Measurements from ENCODE around the gene GLTPD2. TPM values are rescaled to one million over a fixed set of nuclear protein-coding genes. Genes with fewer than 3 reads are reported as not detected.

Gene GLTPD2
- total and polyA plus RNA-seq, 2 donors (not counting 1 experiment from before 2014, with no cell fraction given), result not detected

- H3K9me3 ChIP-seq (ENCODE audit: control extremely low read depth in 1 of 3, control insufficient read depth in 2 of 3, insufficient read depth in 1 of 3, low read length in 2 of 3), result no peaks in the 10 kb centered on the region
- Mint-ChIP-seq H3K9me3 (ENCODE audit: insufficient read depth) (no peaks in the 10 kb centered on the region), H3K4me1 (peaks cover 4% of the 10 kb centered on the region), H3K27ac (no peak overlapping the region), H3K4me3 (no peak overlapping the region), H3K27me3 (peaks cover 6% of the 10 kb centered on the region)
- no peak overlapping the region for H3K27ac ChIP-seq (ENCODE audit: low read length in 2 of 2)
- H3K4me1 ChIP-seq (ENCODE audit: control insufficient read depth in 2 of 2, insufficient read depth in 2 of 2, low read length in 2 of 2), result peaks cover 0 to 3% of the 10 kb centered on the region in 2 donors
- intact Hi-C loops (cut with micrococcal nuclease), result no loop called here
- H3K4me3 ChIP-seq (ENCODE audit: control extremely low read depth in 1 of 5, extremely low read depth in 1 of 5, insufficient read depth in 1 of 5, low read depth in 2 of 5, low read length in 4 of 5), result no peak overlapping the region
- ChIA-PET POLR2A (no interaction called here), CTCF (no interaction called here)
- no peak overlapping the region for H3K9ac ChIP-seq (ENCODE audit: low read length)
- H3K79me2 ChIP-seq (ENCODE audit: control insufficient read depth, insufficient read depth, low read length), result no peaks in the 10 kb centered on the region
- no peaks in the 10 kb centered on the region for H4K20me1 ChIP-seq (ENCODE audit: control insufficient read depth, insufficient read depth, low read length, poor library complexity, severe bottlenecking)
- no peak overlapping the region for H2AFZ ChIP-seq (ENCODE audit: insufficient read depth, low read depth, low read length, poor library complexity, severe bottlenecking)
- H3K27me3 ChIP-seq (replicated peaks in 1 of 4; ENCODE audit: control extremely low read depth in 1 of 4, control insufficient read depth in 3 of 4, insufficient read depth in 4 of 4, low read length in 3 of 4), result peaks cover 0 to 3% (median 0%) of the 10 kb centered on the region in 4 experiments
- no peak overlapping the region for H3K4me2 ChIP-seq (replicated peaks; ENCODE audit: low read depth, low read length, poor library complexity, severe bottlenecking)
- TF ChIP-seq CTCF (IDR thresholded peaks at IDR 0.05) (no peak), EZH2 (IDR thresholded peaks at IDR 0.05; ENCODE audit: borderline replicate concordance, insufficient read depth, low read depth, low read length, poor library complexity, severe bottlenecking) (no peak)
- WGBS (ENCODE audit: insufficient coverage), result no CpG with 5 or more reads among the region's 3 CpGs
- DNase-seq (no peak), ATAC-seq (ENCODE audit: low read depth) (no peak)
- no peaks in the 10 kb centered on the region for H3K36me3 ChIP-seq (replicated peaks in 1 of 2; ENCODE audit: control extremely low read depth in 1 of 2, control insufficient read depth in 1 of 2, extremely low read depth in 1 of 2, insufficient read depth in 2 of 2, low read length in 1 of 2)
These were observed 24.2 kb upstream of the GLTPD2 start for GRCh38 chr17:4764595-4764994.

- no peak for TF ChIP-seq CTCF (IDR thresholded peaks at IDR 0.05)
- TF ChIP-seq EZH2 (IDR thresholded peaks at IDR 0.05; ENCODE audit: borderline replicate concordance, insufficient read depth, low read depth, low read length, poor library complexity, severe bottlenecking), result no peak
- Histone ChIP-seq H3K79me2 (ENCODE audit: control insufficient read depth, insufficient read depth, low read length) (no peaks in the 10 kb centered on the region), H3K4me3 (ENCODE audit: control extremely low read depth in 1 of 5, extremely low read depth in 1 of 5, insufficient read depth in 1 of 5, low read depth in 2 of 5, low read length in 4 of 5) (no peak overlapping the region), H3K4me2 (replicated peaks; ENCODE audit: low read depth, low read length, poor library complexity, severe bottlenecking) (no peak overlapping the region), H3K9me3 (ENCODE audit: control extremely low read depth in 1 of 3, control insufficient read depth in 2 of 3, insufficient read depth in 1 of 3, low read length in 2 of 3) (no peaks in the 10 kb centered on the region), H3K27me3 (replicated peaks in 1 of 4; ENCODE audit: control extremely low read depth in 1 of 4, control insufficient read depth in 3 of 4, insufficient read depth in 4 of 4, low read length in 3 of 4) (peaks cover 0 to 3% (median 0%) of the 10 kb centered on the region in 4 experiments), H3K9ac (ENCODE audit: low read length) (no peak overlapping the region), H4K20me1 (ENCODE audit: control insufficient read depth, insufficient read depth, low read length, poor library complexity, severe bottlenecking) (no peaks in the 10 kb centered on the region), H2AFZ (ENCODE audit: insufficient read depth, low read depth, low read length, poor library complexity, severe bottlenecking) (no peak overlapping the region), H3K36me3 (replicated peaks in 1 of 2; ENCODE audit: control extremely low read depth in 1 of 2, control insufficient read depth in 1 of 2, extremely low read depth in 1 of 2, insufficient read depth in 2 of 2, low read length in 1 of 2) (no peaks in the 10 kb centered on the region), H3K4me1 (ENCODE audit: control insufficient read depth in 2 of 2, insufficient read depth in 2 of 2, low read length in 2 of 2) (peaks cover 0 to 3% of the 10 kb centered on the region in 2 donors), H3K27ac (ENCODE audit: low read length in 2 of 2) (no peak overlapping the region)
- ChIA-PET POLR2A (interaction anchor here (0.7 kb wide), 1 partner anchor 54 kb away, joined by 5 read pairs; no protein-coding TSS in a partner anchor), CTCF (no interaction called here)
- ATAC-seq (ENCODE audit: low read depth), result no peak
- intact Hi-C loops (cut with micrococcal nuclease), result no loop called here
- 80% methylated on average over 1 of the region's 3 CpGs for WGBS (ENCODE audit: insufficient coverage)
- no peak overlapping the region for H3K27ac Mint-ChIP-seq
- no peak overlapping the region for H3K4me3 Mint-ChIP-seq
- H3K9me3 Mint-ChIP-seq (ENCODE audit: insufficient read depth), result no peaks in the 10 kb centered on the region
- peaks cover 4% of the 10 kb centered on the region for H3K4me1 Mint-ChIP-seq
- peaks cover 2% of the 10 kb centered on the region for H3K27me3 Mint-ChIP-seq
- DNase-seq, result no peak
These were observed 22.6 kb upstream of the GLTPD2 start for GRCh38 chr17:4766201-4766600.
